Keratinocyte (primary cell): Measurements from ENCODE around the gene ATP5MC2. TPM values are rescaled to one million over a fixed set of nuclear protein-coding genes. Genes with fewer than 3 reads are reported as not detected.

Source experiments
- DNase-seq: peaks from one replicate; pipeline ENCODE4 v3.0.0-alpha.2; 2011; ENCODE audit warnings: low read depth, missing footprints, low spot score
- FAIRE-seq: peaks from 2 replicates; lab custom pipeline; 2011; peaks lifted over from hg19 to GRCh38; lab: Jason Lieb, UNC
- H2AFZ ChIP-seq: 2 replicates; pipeline ENCODE4 v1.6.0; 2012; ENCODE audit warnings: low read length, control low read depth, inconsistent platforms; ENCODE audit not compliant: control insufficient read depth
- H3K27ac ChIP-seq: 2 replicates; pipeline ENCODE4 v1.5.1; 2011; ENCODE audit warnings: low read length; ENCODE audit not compliant: control insufficient read depth, insufficient read depth
- H3K27me3 ChIP-seq: 3 replicates; pipeline ENCODE4 v1.6.0; 2011; ENCODE audit warnings: low read length; ENCODE audit not compliant: control insufficient read depth, insufficient read depth; ENCODE audit errors: extremely low read depth
- H3K36me3 ChIP-seq, 2 experiments: 2 replicates in 1 of 2; 3 replicates in 1 of 2; pipeline ENCODE4 v1.5.1; 2011; ENCODE audit warnings: low read length in 2 of 2, mild to moderate bottlenecking in 1 of 2; ENCODE audit not compliant: control insufficient read depth in 2 of 2, insufficient read depth in 2 of 2; ENCODE audit errors: extremely low read depth in 1 of 2
- H3K4me1 ChIP-seq: 3 replicates; pipeline ENCODE4 v1.5.1; 2011; ENCODE audit warnings: low read length; ENCODE audit not compliant: control insufficient read depth, insufficient read depth; ENCODE audit errors: extremely low read depth
- H3K4me2 ChIP-seq: 3 replicates; pipeline ENCODE4 v1.6.0; 2011; ENCODE audit warnings: low read depth, low read length; ENCODE audit not compliant: control insufficient read depth, insufficient read depth; ENCODE audit errors: extremely low read depth
- H3K4me3 ChIP-seq, 3 experiments: fragments of 200-600 bp in 1 of 3; sonication (generic) in 1 of 3; 2 replicates in 2 of 3; 3 replicates in 1 of 3; pipeline ENCODE4 v1.5.1; 2011 to 2016; ENCODE audit warnings: low read length in 3 of 3, mild to moderate bottlenecking in 3 of 3, control low read depth in 2 of 3, inconsistent platforms in 1 of 3, low read depth in 1 of 3, mixed read lengths in 1 of 3, mixed run types in 1 of 3, moderate library complexity in 1 of 3; ENCODE audit not compliant: control insufficient read depth in 2 of 3, insufficient read depth in 2 of 3; ENCODE audit errors: extremely low read depth in 1 of 3
- H3K79me2 ChIP-seq: 2 replicates; pipeline ENCODE4 v1.6.0; 2012; ENCODE audit warnings: low read length; ENCODE audit not compliant: control insufficient read depth, insufficient read depth
- H3K9ac ChIP-seq: 3 replicates; pipeline ENCODE4 v1.6.0; 2011; ENCODE audit warnings: low read length; ENCODE audit not compliant: control insufficient read depth, insufficient read depth; ENCODE audit errors: extremely low read depth
- H3K9me1 ChIP-seq: 3 replicates; pipeline ENCODE4 v1.6.0; 2011; ENCODE audit warnings: low read length; ENCODE audit not compliant: control insufficient read depth, insufficient read depth; ENCODE audit errors: extremely low read depth
- H3K9me3 ChIP-seq: 2 replicates; pipeline ENCODE4 v1.5.1; 2012; ENCODE audit warnings: low read depth, low read length; ENCODE audit not compliant: control insufficient read depth
- H4K20me1 ChIP-seq: 3 replicates; pipeline ENCODE4 v1.6.0; 2011; ENCODE audit warnings: low read length; ENCODE audit not compliant: control insufficient read depth, insufficient read depth; ENCODE audit errors: extremely low read depth
- CTCF ChIP-seq, 3 experiments: IDR thresholded peaks in 1 of 3; conservative IDR thresholded peaks in 1 of 3; optimal IDR thresholded peaks in 1 of 3; 2 replicates in 2 of 3; 3 replicates in 1 of 3; pipeline versions ENCODE3 to v1.5.1; 2011; ENCODE audit warnings: low read length in 3 of 3, mild to moderate bottlenecking in 3 of 3, moderate library complexity in 2 of 3, control low read depth in 1 of 3, inconsistent platforms in 1 of 3; ENCODE audit not compliant: insufficient read depth in 2 of 3; ENCODE audit errors: extremely low read depth in 1 of 3
- EZH2 ChIP-seq: IDR thresholded peaks from one replicate; pipeline ENCODE4 v1.6.1; 2012; ENCODE audit warnings: inconsistent platforms, mild to moderate bottlenecking, low read length, moderate library complexity
- dilution Hi-C: fragments of 300-500 bp; cut with MboI; formaldehyde crosslinking; loops from one replicate; pipeline ENCODE4 v1.7.0; 2020; ENCODE audit warnings: low sequenced_read_pairs; ENCODE audit not compliant: extremely low pct_ligation_motif_present
- polyA plus RNA-seq, 5 experiments: library from polyadenylated mRNA; depleted of rRNA in 3 of 5; stranded (reverse) in 3 of 5; stranded (forward) in 1 of 5; unstranded in 1 of 5; fragments of >200 nt; gene quantifications; 1 replicate in 1 of 5; 2 replicates in 3 of 5; 3 replicates in 1 of 5; pipeline versions ENCODE4 v1.2.1 to v1.2.3, GENCODE V29; 2011 to 2012; ENCODE audit warnings: missing spikeins in 2 of 5, low read depth in 1 of 5, low replicate concordance in 1 of 5

The ATP5MC2 gene
- polyA plus RNA-seq, 1 donor (not counting 4 experiments of a cell fraction or from before 2014, with no cell fraction given), result 138 TPM

GRCh38 chr12:53664936-53665335, 10.9 kb downstream of the ATP5MC2 start:
- Histone ChIP-seq H3K9me1 (no peaks in the 10 kb centered on the region), H3K4me2 (no peak overlapping the region), H3K79me2 (no peaks in the 10 kb centered on the region), H3K9ac (no peak overlapping the region), H3K27ac (no peak overlapping the region), H2AFZ (no peak overlapping the region), H3K4me3 (no peak overlapping the region), H4K20me1 (no peaks in the 10 kb centered on the region), H3K9me3 (no peaks in the 10 kb centered on the region), H3K4me1 (no peaks in the 10 kb centered on the region), H3K36me3 (peaks cover 15 to 25% of the 10 kb centered on the region in 2 experiments), H3K27me3 (no peaks in the 10 kb centered on the region)
- dilution Hi-C loops, result no loop called here
- TF ChIP-seq EZH2, result no peak
- no peak for TF ChIP-seq CTCF (optimal IDR thresholded peaks at IDR 0.05 in 1 of 3, IDR thresholded peaks at IDR 0.05 in 1 of 3, conservative IDR thresholded peaks at IDR 0.05 in 1 of 3; ENCODE audit: extremely low read depth in 1 of 3, insufficient read depth in 2 of 3, low read length in 3 of 3)
- no peak for FAIRE-seq
- DNase-seq, result no peak

GRCh38 chr12:53664191-53664590, 11.7 kb downstream of the ATP5MC2 start:
- peaks cover 6% of the 10 kb centered on the region for H3K4me1 ChIP-seq
- no peaks in the 10 kb centered on the region for H3K27me3 ChIP-seq
- no peak overlapping the region for H3K9ac ChIP-seq
- H2AFZ ChIP-seq, result no peak overlapping the region
- no peaks in the 10 kb centered on the region for H3K9me3 ChIP-seq
- no peak overlapping the region for H3K4me2 ChIP-seq
- FAIRE-seq (no peak), DNase-seq (no peak)
- H3K36me3 ChIP-seq, result peaks cover 12 to 18% of the 10 kb centered on the region in 2 experiments
- H3K9me1 ChIP-seq, result no peaks in the 10 kb centered on the region
- H3K79me2 ChIP-seq, result no peaks in the 10 kb centered on the region
- dilution Hi-C loops, result no loop called here
- H3K27ac ChIP-seq, result no peak overlapping the region
- H3K4me3 ChIP-seq, result no peak overlapping the region
- TF ChIP-seq EZH2 (no peak), CTCF (optimal IDR thresholded peaks at IDR 0.05 in 1 of 3, IDR thresholded peaks at IDR 0.05 in 1 of 3, conservative IDR thresholded peaks at IDR 0.05 in 1 of 3; ENCODE audit: extremely low read depth in 1 of 3, insufficient read depth in 2 of 3, low read length in 3 of 3) (no peak)
- no peaks in the 10 kb centered on the region for H4K20me1 ChIP-seq
